Nucleus accumbens (tissue), 56 donors: ENCODE measurements around the gene SFT2D3.

ENCODE experiments used
- DNase-seq, 56 donors: peaks; one replicate each; lab custom pipeline; 2025; lab: John Stamatoyannopoulos, UW

Gene SFT2D3

DNA sequence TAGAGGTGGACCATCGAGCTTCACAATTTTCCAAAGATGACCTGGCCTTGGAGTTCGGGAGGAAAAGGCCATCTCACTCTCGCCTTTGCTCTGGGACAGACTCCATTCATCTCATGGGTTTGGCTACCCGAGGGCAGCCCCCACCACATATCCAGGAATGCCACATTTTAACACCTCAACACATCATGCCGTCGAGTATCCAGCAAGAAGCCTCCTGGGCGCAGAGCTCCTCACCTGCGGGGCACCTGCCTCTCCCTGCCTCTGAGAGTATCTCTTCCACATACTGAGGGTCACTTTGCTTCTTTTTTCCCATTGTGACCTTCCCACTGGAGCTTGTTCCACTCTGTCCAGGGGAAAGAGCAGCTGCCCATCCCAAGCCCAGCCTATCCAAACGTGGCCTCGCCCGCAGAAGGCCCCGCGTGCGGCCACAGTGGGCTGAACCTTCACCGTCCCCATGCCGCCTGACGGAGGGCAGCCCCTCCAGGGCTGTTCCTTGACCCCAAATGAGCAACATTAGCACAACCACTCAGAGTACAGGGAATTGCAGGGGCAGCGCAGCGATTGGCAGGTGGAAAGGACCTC lies 20.5 kb upstream of the SFT2D3 start:
- DNase-seq, result no peak

GRCh38 chr2:127681288-127681804 lies 20.0 kb upstream of the SFT2D3 start:
- DNase-seq, result peak in 1 of 56 donors; percentile 16

DNA sequence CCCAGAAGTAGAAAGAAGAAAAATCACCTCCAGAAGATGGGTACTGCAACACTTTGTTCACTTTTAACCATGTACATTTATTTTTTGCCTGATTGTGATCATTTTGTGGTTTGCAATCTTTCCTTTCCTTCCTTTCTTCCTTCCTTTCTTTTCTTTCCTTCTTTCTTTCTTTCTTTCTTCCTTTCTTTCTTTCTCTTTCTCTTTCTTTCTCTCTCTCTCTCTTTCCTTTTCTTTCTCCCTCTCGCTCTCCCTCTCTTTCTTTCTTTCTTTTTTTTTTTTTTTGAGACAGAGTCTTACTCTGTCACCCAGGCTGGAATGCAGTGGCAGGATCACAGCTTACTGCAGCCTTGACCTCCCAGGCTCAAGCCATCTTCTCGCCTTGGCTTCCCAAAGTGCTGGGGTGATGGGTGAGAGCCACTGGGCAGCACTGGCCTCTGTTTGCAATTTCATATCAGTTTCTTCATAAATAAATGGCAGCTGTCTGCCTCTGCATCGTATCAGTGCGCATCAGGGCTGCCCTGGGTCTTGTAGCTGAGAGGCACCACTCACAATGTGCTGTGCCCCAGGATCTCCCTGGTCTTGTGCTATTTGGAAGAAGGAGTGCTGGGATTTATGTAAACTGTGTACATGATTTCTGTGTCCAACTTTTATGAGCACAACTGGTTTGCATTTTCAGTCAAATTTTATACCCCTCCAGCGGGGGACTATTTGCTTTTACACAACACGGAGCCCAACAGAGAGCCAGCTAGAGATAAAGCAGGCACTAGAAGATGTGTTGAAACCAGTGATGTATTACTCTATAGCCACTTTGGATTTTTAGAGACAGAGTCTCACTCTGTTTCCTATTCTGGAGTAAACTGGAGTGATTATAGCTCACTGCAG lies 19.1 kb upstream of the SFT2D3 start:
- DNase-seq, result no peak

DNA sequence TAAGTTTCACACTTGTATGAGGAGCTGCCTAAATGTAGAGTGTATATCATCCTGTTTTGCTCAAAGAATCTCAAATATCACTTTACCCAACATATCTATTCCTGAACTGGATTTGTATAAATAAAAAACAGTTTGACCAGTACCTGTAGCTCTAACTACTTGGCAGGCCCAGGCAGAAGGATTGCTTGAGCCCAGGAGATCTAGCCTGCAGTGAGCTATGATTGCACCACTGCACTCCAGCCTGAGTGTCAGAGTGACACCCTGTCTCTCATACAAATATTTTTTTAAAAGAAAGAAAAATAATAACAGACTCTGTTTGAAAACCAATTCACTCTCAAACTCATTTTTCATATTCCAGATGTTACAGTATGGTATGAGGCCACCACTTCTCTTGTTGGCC lies 18.2 kb upstream of the SFT2D3 start:
- DNase-seq, result no peak

DNA sequence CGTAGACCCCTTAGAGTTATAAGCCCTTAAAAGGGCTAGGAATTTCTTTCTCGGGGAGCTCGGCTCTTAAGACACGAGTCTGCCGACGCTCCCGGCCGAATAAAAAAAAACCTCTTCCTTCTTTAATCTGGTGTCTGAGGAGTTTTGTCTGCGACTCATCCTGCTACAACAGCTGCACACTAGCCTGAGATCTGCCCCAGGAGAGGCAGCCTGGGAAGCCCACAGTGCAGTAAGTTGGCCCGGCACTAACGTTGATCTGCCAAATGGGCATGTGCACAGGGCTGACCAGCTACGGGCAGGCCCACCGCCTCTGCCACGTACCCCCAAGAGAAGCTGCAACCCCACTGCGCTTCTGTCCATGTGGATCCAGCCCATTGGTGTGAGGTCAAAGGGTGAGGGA lies 17.5 kb upstream of the SFT2D3 start:
- DNase-seq, result no peak

- no peak for DNase-seq
Observed at GRCh38 chr2:127685410-127686080, 15.8 kb upstream of the SFT2D3 start.

DNA sequence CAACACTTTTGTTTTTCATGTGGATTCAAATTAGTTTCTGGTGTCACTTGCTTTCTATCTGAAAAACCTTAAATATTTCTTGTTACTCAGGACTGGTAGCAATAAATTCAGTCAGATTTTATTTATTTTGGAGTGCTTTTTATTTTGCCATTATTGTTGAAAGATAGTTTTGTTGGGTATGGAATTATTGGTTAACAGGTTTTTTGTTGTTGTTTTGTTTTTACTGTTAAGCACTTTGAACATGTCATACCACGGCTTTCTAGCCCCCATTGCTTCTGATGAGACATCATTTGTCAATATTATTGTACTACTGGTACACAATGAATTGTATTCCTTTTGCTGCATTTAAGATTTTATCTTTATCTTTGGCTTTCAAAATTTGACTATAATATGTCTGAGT lies 12.9 kb upstream of the SFT2D3 start:
- DNase-seq, result no peak

DNA sequence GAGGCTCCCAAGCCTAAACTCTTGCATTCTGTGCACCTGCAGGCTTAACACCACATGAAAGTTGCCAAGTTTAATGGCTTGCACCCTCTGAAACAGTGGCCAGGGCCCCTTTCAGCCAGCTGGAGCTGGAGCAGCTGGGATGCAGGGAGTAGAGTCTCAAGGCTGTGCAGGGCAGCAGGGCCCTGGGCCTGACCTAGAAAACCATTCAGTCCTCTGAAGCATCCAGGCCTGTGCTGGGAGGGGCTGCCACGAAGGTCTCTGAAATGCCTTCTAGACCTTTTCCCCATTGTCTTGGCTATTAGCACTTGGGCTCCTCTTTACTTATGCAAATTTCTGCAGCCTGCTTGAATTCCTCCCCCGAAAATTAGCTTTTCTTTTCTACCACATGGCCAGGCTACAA lies 10.6 kb upstream of the SFT2D3 start:
- no peak for DNase-seq

GRCh38 chr2:127694986-127695385 lies 6.3 kb upstream of the SFT2D3 start:
- DNase-seq, result no peak

DNA sequence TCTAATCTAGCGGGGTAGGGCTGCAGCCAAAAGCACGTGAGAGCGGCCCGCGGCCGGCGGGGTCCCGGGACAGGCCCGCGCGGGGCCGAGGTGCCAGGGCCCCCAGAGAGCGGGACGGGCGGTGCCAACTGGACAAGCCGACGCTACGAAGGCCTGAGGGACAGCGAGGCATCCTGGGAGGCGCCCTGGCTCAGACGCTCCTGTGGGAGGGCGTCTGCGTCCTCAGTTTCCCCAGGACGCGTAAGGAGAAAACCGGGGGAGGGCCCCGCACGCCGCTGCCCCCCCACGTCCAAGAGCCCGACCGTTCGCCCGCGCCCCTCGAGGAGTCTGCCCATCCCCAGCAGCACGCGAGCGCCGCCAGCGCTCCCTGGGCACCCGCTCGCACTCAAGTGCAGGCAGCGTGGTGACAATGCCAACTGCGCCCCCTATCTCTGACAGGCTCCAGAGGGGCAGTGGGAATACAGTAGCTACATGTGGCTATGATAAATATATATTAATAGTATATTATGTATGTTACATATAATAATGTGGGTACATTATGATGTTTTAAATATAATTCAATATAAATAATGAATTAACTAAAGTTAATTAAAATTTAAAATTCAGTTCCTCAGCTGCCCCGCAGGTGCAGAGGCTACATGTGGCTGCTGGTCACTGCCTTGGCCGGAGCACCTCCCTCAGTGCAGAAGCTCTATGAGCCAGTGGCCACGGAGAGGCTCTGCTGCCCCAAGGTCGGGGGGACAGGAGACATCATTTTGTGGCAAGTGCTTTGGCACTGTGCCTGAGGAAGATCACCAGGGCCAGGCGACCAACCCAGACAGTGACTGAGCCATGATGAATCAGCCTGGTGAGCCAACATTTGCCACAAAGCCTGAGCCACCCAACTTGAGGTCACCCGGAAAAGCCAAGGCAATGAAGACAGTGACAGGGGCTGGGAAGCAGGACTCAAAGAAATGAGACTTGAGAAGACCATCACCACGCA lies 5.5 kb upstream of the SFT2D3 start:
- DNase-seq, result peak in 28 of 56 donors; percentile 12 to 72 (median 44)

- DNase-seq, result no peak
Observed at GRCh38 chr2:127697482-127698180, 3.7 kb upstream of the SFT2D3 start.

- no peak for DNase-seq
Observed at GRCh38 chr2:127698553-127699355, 2.5 kb upstream of the SFT2D3 start.

DNA sequence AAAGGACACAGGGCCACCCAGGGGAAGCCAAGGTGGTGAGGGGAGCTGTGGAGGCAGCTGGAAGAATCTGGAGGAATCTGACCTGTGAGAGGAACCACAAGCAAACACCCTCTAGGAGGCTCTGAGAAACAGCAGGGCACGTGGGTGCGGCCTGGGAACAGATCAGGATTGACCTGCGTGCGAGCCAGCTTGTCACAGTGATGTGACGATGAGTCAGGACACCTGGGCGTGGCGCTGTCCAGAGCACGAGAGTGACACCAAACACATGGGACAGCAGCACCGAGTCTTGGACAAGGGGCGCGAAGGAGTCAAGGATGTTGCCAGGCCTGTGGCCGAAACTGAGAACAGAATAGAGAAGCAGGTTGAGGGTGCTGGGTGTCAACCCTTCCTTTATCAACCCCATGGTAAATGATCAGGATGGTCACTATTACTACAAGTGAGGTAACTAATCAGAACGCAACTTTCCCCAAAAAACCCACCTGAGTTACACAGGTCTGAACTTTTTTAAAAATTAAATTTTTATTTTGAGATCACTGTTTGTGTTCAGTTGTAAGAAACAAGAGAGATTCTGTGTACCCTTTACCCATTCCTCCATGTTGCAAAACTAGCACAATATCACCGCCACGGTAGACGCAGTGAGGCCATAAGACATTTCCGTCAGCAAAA lies 637 bp upstream of the SFT2D3 start:
- DNase-seq, result peak in 13 of 56 donors; percentile 11 to 48 (median 26)

GRCh38 chr2:127701651-127702394 lies 526 bp downstream of the SFT2D3 start:
- peak in 39 of 56 donors; percentile 32 to 89 (median 65) for DNase-seq

GRCh38 chr2:127702395-127703009 lies 1.2 kb downstream of the SFT2D3 start:
- DNase-seq, result no peak

DNA sequence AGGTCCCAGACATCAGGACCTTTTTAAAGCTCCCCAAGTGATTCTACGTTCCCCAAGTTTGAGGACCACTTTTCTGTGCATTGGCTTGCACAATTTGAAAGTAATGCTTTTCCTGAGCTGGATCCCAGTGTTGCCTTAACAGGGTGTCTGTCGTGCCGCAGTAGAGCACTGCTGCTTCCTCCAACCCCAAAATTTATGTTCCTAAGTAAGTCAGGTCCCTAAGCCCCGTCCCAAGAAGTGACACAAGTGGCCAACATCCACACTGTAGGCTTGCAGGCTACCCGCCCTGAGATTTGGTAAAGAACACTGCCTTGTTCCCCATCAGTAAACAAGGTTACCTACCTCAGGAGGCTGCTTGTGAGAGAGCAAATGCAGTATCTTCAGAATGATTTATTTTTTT lies 2.0 kb downstream of the SFT2D3 start:
- DNase-seq, result no peak
